Measurements from ENCODE around the gene MFN2.

GRCh38 chr1:12012560-12013316 is 32.5 kb downstream of the MFN2 start:
- TF ChIP-seq GATA1 (IDR thresholded peaks at IDR 0.05; ENCODE audit: low read depth, low read length) = no peak
- no peak for TF ChIP-seq POLR2A (IDR thresholded peaks at IDR 0.05; ENCODE audit: low read length)

Data from erythroblast (primary cell).